GM12874 (cell line): ENCODE results near the gene GABRR3.
A peak's percentile ranks its signal among the peaks of the same experiment; 100 is the strongest.

Source experiments
- TF ChIP-seq, protein P1 (sequence below): IDR thresholded peaks from 2 replicates; pipeline ENCODE4 v1.5.1; 2011; ENCODE audit warnings: low read depth, mild to moderate bottlenecking, control low read depth, low read length, moderate library complexity; ENCODE audit not compliant: insufficient read depth

Gene GABRR3

DNA sequence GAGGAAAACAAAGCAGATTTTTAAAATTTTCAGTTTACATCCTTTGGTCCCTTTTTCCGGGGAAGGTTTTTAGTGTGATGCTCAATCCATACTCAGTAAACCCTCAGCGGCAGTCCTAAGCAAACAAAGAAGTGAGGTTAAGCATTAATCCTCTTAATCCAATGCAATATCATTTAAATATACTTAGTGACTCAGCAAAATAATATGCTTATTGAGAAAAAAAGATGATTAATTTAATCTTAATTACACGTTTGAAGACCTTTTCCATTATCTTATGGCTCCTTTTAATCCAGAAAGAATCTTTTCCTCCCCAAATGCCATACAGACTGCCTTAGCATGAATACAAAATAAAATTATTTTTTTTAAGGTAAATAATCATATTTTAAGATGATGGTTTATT, at the start of gene GABRR3:
Gene GABRR3 (minus strand): TSS at position 108 of the 400 bp plus-strand sequence. CDS start 328 bp downstream, outside the sequence.
- TF ChIP-seq, protein P1, sequence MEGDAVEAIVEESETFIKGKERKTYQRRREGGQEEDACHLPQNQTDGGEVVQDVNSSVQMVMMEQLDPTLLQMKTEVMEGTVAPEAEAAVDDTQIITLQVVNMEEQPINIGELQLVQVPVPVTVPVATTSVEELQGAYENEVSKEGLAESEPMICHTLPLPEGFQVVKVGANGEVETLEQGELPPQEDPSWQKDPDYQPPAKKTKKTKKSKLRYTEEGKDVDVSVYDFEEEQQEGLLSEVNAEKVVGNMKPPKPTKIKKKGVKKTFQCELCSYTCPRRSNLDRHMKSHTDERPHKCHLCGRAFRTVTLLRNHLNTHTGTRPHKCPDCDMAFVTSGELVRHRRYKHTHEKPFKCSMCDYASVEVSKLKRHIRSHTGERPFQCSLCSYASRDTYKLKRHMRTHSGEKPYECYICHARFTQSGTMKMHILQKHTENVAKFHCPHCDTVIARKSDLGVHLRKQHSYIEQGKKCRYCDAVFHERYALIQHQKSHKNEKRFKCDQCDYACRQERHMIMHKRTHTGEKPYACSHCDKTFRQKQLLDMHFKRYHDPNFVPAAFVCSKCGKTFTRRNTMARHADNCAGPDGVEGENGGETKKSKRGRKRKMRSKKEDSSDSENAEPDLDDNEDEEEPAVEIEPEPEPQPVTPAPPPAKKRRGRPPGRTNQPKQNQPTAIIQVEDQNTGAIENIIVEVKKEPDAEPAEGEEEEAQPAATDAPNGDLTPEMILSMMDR = no peak

DNA sequence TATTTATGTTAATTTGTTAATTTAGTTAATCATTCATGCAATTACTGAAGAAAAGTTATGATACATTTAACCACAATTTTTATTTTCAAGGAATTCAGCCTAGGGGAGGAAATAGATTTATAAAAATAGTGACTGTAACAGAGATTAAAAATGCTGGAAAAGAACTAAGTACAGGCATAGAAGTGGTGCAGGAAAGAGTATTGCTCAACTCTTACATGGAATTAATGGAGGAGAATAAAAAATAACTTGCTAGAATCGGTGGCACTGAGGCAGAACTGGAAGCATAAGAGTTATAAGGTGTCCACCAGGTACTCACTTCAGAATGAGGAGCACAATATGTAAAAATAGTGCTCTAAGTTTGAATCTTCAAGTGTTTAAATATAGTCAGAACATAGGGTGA, 38.4 kb upstream of the GABRR3 start:
- TF ChIP-seq, protein P1 = no peak

DNA sequence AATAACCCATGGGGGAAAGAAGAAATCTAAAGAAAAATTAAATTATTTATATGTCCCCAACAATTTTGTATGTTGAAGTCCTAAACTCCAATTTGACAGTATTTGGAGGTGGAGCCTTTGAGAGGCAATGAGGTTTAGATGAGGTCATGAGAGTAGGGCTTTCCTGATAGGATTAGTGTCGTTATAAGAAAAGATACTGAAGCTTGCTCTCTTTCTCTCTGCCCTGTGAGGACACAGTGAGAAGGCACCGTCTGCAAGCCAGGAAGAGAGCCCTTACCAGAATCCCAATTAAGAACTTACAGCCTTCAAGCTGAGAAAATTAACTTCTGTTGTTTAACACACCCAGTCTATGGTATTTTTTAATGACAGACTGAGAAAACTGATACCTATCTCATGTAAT, 35.7 kb upstream of the GABRR3 start:
- TF ChIP-seq, protein P1 = no peak

DNA sequence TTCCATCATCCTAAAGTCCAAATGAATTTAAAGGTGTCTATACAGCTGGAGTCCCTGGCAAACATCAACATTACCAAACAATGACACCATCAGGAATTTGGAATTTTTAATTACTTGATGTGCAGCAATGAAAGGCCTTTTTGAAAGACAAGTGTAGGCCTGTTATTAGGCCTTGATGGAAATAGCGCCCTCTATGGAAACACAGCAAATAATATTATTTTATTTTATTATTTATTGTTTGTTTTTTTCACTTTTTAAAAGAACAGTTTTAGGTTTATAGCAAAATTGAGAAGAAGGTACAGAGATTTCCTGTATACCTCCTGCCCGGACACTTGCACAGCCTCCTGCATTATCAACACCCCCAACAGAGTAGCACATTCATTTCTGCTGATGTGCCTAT, 33.7 kb upstream of the GABRR3 start:
- TF ChIP-seq, protein P1 = 0 out of 2 replicates have a peak, but pooled peaks have one; percentile 7

DNA sequence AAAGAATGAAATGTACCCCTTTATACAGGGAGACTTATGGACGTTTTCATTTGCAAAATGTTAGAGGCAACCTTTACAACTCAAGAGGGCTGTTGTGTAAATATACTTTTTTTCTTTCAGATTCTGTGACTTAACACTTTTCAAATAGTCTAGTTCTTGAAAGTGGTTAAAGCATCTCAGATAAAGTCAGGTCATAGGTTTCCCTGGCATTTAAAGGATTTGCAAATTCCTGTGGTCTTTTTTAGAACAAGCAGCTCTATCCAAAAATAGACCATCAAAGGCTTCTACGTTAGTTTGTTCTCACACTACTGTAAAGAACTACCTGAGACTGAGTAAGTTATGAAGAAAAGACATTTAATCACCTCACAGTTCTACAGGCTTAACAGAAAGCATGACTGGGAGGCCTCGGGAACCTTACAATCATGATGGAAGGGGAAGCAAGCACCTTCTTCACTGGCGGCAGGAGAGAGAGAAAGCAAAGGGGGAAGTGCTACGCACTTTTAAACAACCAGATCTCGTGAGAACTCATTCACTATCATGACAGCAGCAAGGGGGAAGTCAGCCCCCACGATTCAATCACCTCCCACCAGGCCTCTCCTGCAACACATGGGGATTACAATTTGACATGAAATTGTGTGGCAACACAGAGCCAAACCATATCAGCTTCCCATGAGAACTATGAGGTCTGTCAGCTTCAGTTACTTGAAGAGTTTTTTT, 23.3 kb upstream of the GABRR3 start:
- TF ChIP-seq, protein P1 = no peak

DNA sequence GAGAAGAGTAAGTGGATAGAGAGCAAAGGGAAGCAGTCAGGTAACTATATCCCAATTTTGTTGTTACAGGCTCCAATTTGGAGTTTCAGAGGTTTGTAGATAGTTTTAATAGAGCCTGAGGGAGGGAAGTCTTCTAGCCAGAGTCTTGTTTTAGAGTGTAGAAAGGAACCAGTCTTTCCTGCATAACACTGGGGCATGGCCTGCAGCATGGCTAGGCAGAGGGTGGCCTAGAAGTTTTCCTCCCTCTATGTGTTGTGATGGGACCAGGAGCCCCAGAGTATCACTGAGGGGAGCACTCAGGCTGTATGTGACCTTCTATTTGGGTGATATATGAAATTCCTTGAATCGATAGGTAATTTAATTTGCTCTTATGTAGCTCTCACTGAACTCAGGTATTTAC, 22.5 kb upstream of the GABRR3 start:
- TF ChIP-seq, protein P1 = no peak

DNA sequence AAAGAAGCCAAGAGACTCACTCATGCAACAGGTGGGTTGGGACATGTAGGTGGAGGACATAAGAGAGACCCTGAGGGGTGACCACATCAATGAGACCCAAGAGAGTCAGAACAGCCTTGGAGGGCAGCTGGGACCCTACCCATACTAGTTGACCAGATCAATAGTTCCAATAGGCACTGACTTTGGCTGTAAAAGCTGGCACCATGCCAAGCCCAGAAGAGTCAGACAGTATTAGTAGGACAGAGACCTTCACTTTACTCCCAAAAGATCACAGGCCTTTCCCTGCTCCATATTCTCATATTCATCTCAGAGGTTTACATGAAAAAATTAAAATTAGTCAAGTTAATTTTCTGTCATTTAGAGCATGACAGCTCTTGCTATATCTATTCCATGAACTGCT, 20.9 kb upstream of the GABRR3 start:
- TF ChIP-seq, protein P1 = no peak
